Neural progenitor cell (in vitro differentiated cells): Measurements from ENCODE around the gene TNRC18. TPM values are rescaled to one million over a fixed set of nuclear protein-coding genes. Genes with fewer than 3 reads are reported as not detected.

ENCODE experiments used
- DNase-seq: peaks from one replicate; pipeline ENCODE4 v3.0.0-alpha.2; 2016; ENCODE audit warnings: low spot score
- H2AFZ ChIP-seq: fragments of 200-600 bp; sonication (generic); replicated peaks from 2 replicates; pipeline ENCODE4 v1.6.1; 2016; ENCODE audit warnings: antibody characterized with exemption
- H3F3A ChIP-seq: fragments of 200-600 bp; sonication (generic); 2 replicates; pipeline ENCODE4 v1.6.1; 2016; ENCODE audit warnings: antibody characterized with exemption, low read depth
- H3K27ac ChIP-seq: fragments of 200-600 bp; sonication (generic); 2 replicates; pipeline ENCODE4 v1.5.1; 2016; ENCODE audit warnings: mild to moderate bottlenecking
- H3K27me3 ChIP-seq: fragments of 200-600 bp; sonication (generic); 2 replicates; pipeline ENCODE4 v1.6.1; 2016; ENCODE audit warnings: mild to moderate bottlenecking, moderate library complexity
- H3K36me3 ChIP-seq: fragments of 200-600 bp; sonication (generic); 2 replicates; pipeline ENCODE4 v1.5.1; 2016
- H3K4me1 ChIP-seq: fragments of 200-600 bp; sonication (generic); 2 replicates; pipeline ENCODE4 v1.6.1; 2016; ENCODE audit warnings: mixed run types
- H3K4me2 ChIP-seq: fragments of 200-600 bp; sonication (generic); 2 replicates; pipeline ENCODE4 v1.6.1; 2016
- H3K4me3 ChIP-seq: fragments of 200-600 bp; sonication (generic); 2 replicates; pipeline ENCODE4 v1.5.1; 2016
- H3K79me2 ChIP-seq: fragments of 200-600 bp; sonication (generic); 2 replicates; pipeline ENCODE4 v1.6.1; 2016; ENCODE audit warnings: low read depth
- H3K9ac ChIP-seq: fragments of 200-600 bp; sonication (generic); 2 replicates; pipeline ENCODE4 v1.6.1; 2016
- H3K9me3 ChIP-seq: fragments of 200-600 bp; sonication (generic); 2 replicates; pipeline ENCODE4 v1.5.1; 2016; ENCODE audit warnings: low read depth
- H4K20me1 ChIP-seq: fragments of 200-600 bp; sonication (generic); 2 replicates; pipeline ENCODE4 v1.6.1; 2016; ENCODE audit warnings: low read depth
- H3K27ac Mint-ChIP-seq: 3 replicates; pipeline ENCODE4 v1.8.0; 2021; ENCODE audit warnings: mixed read lengths
- H3K27me3 Mint-ChIP-seq: 2 replicates; pipeline ENCODE4 v1.8.0; 2022; ENCODE audit warnings: low read depth, mild to moderate bottlenecking, inconsistent platforms, moderate library complexity, mixed read lengths; ENCODE audit not compliant: insufficient read depth
- H3K36me3 Mint-ChIP-seq: 3 replicates; pipeline ENCODE4 v1.8.0; 2021; ENCODE audit warnings: mixed read lengths
- H3K4me1 Mint-ChIP-seq: 3 replicates; pipeline ENCODE4 v1.8.0; 2021; ENCODE audit warnings: mixed read lengths
- H3K4me3 Mint-ChIP-seq: 3 replicates; pipeline ENCODE4 v1.8.0; 2021; ENCODE audit warnings: mild to moderate bottlenecking, moderate library complexity, mixed read lengths
- H3K9me3 Mint-ChIP-seq: 3 replicates; pipeline ENCODE4 v1.8.0; 2020; ENCODE audit warnings: mixed read lengths
- EZH2 ChIP-seq: fragments of 200-600 bp; sonication (generic); IDR thresholded peaks from 2 replicates; pipeline ENCODE4 v1.6.1; 2017; ENCODE audit warnings: antibody characterized with exemption, mild to moderate bottlenecking, moderate library complexity
- EZH2phosphoT487 ChIP-seq: fragments of 200-600 bp; sonication (generic); IDR thresholded peaks from 2 replicates; pipeline ENCODE4 v1.6.1; 2017; ENCODE audit warnings: antibody characterized with exemption
- total RNA-seq: library from RNA; depleted of rRNA; stranded (reverse); fragments of >200 nt; gene quantifications from 2 replicates; pipeline ENCODE4 v1.2.3, GENCODE V29; 2015; ENCODE audit warnings: low replicate concordance
- TF ChIP-seq, protein P1 (sequence below): fragments of 200-600 bp; sonication (generic); IDR thresholded peaks from 2 replicates; pipeline ENCODE4 v1.5.1; 2017; ENCODE audit warnings: antibody characterized with exemption, mild to moderate bottlenecking

Gene TNRC18
- total RNA-seq, 1 donor from 2014 or later: 16.1 TPM

DNA sequence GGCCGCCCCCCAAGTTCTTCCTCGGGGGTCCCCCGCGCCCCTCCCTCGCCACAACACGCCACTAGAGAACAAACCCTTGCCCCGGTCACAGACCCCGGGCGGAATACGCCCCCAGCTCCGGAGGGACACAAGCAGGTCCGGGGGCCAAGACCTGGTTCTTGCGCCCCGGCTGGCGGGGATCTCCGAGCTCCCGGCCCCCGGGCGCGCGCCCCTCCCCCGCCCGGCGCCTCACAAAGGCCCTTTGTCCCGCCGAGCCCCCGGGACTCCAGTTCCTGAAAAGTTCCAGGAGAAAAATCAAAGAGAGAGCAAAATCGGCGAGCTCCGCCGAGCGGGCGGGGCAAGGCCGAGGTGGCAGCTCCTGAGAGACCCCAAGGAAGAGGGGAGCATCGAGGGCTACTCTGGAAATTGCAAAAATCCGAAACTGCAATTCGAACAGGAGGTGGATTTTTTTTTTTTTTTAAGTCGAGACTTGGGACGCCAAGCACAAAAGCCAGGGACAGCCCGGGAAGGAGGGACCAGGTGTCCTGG is 4.0 kb downstream of the TNRC18 start:
- peak; percentile 82 for DNase-seq
- Histone ChIP-seq H3K4me3 (peak overlapping the region; percentile 88), H3K9me3 (no peaks in the 10 kb centered on the region), H3K79me2 (peaks cover 71% of the 10 kb centered on the region), H4K20me1 (peaks cover 83% of the 10 kb centered on the region), H2AFZ (no peak overlapping the region), H3K4me2 (peak overlapping the region; percentile 96), H3K9ac (peak overlapping the region; percentile 19), H3K27me3 (peaks cover 63% of the 10 kb centered on the region), H3K36me3 (no peaks in the 10 kb centered on the region), H3K4me1 (peaks cover 25% of the 10 kb centered on the region), H3K27ac (no peak overlapping the region), H3F3A (peaks cover 55% of the 10 kb centered on the region)
- TF ChIP-seq, protein P1, sequence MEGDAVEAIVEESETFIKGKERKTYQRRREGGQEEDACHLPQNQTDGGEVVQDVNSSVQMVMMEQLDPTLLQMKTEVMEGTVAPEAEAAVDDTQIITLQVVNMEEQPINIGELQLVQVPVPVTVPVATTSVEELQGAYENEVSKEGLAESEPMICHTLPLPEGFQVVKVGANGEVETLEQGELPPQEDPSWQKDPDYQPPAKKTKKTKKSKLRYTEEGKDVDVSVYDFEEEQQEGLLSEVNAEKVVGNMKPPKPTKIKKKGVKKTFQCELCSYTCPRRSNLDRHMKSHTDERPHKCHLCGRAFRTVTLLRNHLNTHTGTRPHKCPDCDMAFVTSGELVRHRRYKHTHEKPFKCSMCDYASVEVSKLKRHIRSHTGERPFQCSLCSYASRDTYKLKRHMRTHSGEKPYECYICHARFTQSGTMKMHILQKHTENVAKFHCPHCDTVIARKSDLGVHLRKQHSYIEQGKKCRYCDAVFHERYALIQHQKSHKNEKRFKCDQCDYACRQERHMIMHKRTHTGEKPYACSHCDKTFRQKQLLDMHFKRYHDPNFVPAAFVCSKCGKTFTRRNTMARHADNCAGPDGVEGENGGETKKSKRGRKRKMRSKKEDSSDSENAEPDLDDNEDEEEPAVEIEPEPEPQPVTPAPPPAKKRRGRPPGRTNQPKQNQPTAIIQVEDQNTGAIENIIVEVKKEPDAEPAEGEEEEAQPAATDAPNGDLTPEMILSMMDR: no peak
- TF ChIP-seq EZH2: no peak
- TF ChIP-seq EZH2phosphoT487: no peak
- H3K4me1 Mint-ChIP-seq: peaks cover 26% of the 10 kb centered on the region
- peak overlapping the region; percentile 95 for H3K4me3 Mint-ChIP-seq
- H3K9me3 Mint-ChIP-seq: peaks cover 1% of the 10 kb centered on the region
- H3K27ac Mint-ChIP-seq: peak overlapping the region; percentile 97
- peaks cover 9% of the 10 kb centered on the region for H3K36me3 Mint-ChIP-seq
- peaks cover 17% of the 10 kb centered on the region for H3K27me3 Mint-ChIP-seq

DNA sequence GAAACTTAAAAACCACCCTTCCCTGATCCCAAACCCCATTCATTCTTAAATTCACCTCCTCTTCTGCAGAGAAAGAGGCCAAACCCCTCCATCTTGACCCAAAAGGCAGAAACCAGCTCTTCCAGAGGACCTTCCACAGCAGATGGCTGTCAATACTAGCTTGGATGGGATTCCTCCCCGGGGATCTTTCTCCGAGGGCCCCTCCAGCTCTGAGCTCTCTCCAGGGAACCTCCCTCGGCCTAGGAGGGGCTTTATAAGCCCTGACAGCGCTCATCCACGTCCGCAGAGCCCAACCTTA is 5.4 kb downstream of the TNRC18 start:
- Histone ChIP-seq H3K9ac (no peak overlapping the region), H3K4me1 (peaks cover 25% of the 10 kb centered on the region), H3K27me3 (peaks cover 63% of the 10 kb centered on the region), H3K79me2 (peaks cover 65% of the 10 kb centered on the region), H2AFZ (no peak overlapping the region), H3F3A (peaks cover 50% of the 10 kb centered on the region), H4K20me1 (peaks cover 97% of the 10 kb centered on the region), H3K9me3 (no peaks in the 10 kb centered on the region), H3K4me3 (peak overlapping the region; percentile 88), H3K4me2 (peak overlapping the region; percentile 96), H3K36me3 (no peaks in the 10 kb centered on the region), H3K27ac (peak overlapping the region; percentile 61)
- peaks cover 31% of the 10 kb centered on the region for H3K4me1 Mint-ChIP-seq
- H3K4me3 Mint-ChIP-seq: peak overlapping the region; percentile 95
- no peak for TF ChIP-seq EZH2
- TF ChIP-seq EZH2phosphoT487: no peak
- H3K27me3 Mint-ChIP-seq: peaks cover 15% of the 10 kb centered on the region
- peaks cover 16% of the 10 kb centered on the region for H3K36me3 Mint-ChIP-seq
- DNase-seq: no peak
- peaks cover 5% of the 10 kb centered on the region for H3K9me3 Mint-ChIP-seq
- H3K27ac Mint-ChIP-seq: peak overlapping the region; percentile 5

DNA sequence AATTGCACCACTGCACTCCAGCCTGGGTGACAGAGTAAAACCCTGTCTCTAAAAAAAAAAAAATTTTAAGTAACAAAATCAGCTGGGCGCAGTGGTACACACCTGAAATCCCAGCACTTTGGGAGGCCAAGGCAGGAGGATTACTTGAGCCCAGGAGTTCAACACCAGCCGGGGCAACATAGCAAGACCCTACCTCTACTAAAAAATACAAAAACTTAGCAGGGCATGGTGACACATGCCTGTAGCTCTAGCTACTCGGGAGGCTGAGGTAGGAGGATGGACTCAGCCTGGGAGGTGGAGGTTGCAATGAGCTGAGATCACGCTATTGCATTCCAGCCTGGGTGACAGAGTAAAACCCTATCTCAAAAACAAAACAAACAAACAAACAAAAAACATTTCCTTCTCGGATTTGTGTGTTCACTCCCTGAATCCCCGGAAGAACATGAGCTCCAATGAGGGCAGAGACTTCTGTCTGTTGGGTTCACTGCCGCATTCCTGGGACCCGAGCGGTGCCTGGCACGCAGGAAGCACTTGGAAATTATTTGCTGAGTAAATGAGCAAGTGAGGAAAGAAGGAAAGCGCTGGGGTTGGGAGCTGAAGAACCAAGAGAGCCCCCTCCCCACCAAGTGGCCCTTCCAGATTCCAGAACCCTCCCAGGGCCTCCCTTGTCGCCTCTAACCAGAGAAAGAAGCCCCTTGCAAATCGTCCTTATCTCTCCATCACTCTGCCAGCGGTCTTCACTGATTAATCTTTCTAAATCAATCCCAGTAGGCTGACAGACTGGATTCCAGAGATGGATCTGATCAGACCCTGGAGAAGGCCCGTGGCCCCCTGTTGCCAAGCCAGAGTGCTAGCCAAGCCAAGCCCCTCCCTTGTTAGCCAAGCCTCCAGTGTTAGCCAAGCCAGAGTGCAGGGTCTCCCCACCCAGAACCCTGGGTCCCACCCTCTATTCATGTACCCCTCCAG is 6.2 kb downstream of the TNRC18 start:
- peak overlapping the region; percentile 5 for H3K27ac Mint-ChIP-seq
- Histone ChIP-seq H2AFZ (no peak overlapping the region), H3K9ac (no peak overlapping the region), H3K4me1 (peaks cover 25% of the 10 kb centered on the region), H3K36me3 (no peaks in the 10 kb centered on the region), H4K20me1 (peaks cover 99% of the 10 kb centered on the region), H3F3A (peaks cover 49% of the 10 kb centered on the region), H3K9me3 (no peaks in the 10 kb centered on the region), H3K79me2 (peaks cover 56% of the 10 kb centered on the region), H3K27me3 (peaks cover 58% of the 10 kb centered on the region), H3K4me3 (peak overlapping the region; percentile 88), H3K4me2 (peak overlapping the region; percentile 96), H3K27ac (no peak overlapping the region)
- TF ChIP-seq, protein P1: no peak
- TF ChIP-seq EZH2 (no peak), EZH2phosphoT487 (no peak)
- peaks cover 32% of the 10 kb centered on the region for H3K4me1 Mint-ChIP-seq
- peak; percentile 39 for DNase-seq
- H3K36me3 Mint-ChIP-seq: peaks cover 17% of the 10 kb centered on the region
- peaks cover 5% of the 10 kb centered on the region for H3K9me3 Mint-ChIP-seq
- peaks cover 15% of the 10 kb centered on the region for H3K27me3 Mint-ChIP-seq
- peak overlapping the region; percentile 95 for H3K4me3 Mint-ChIP-seq
